Measurements from ENCODE around the gene IRF1. TPM values are rescaled to one million over a fixed set of nuclear protein-coding genes. Genes with fewer than 3 reads are reported as not detected.
A peak's percentile ranks its signal among the peaks of the same experiment; 100 is the strongest.

Gene IRF1
- total RNA-seq, 2 donors from 2014 or later: 12.2 to 15.5 TPM

DNA sequence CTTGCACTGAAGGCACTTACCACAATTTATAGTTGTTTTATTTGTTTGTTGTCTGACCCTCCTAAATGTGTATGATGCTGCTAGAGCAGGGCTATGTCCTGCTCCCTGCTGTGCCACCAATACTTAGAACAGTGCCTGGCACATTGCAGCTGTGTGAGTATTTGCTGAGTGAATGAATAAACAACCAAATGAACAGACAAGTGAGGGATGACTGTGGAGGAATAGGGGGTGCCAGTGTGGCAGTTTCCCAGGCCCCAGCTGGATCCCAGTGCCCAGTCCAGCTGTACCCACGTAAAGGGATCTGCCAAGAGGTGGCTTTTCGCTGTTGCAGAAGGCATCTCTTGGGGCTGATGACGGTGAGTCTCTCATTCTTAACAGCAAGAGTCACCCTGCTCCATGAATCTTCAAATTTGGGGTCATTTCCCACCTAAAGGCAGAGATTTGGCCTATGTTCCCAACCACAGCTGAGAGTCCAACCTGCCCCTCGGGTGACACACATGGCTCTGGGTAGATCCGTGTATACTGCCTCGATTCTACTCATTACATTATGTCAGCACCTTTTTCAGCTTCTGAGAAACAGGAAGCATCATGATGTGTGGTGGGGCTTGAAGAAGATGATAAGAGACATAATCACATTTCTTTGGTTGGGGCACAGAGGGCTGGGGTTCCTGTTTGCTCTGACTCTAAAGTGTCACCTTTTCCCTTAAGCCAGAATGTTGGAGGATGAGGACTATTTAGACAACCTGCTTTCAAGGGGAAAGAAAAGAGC, 38.5 kb upstream of the IRF1 start:
- Histone ChIP-seq H3K36me3 (replicated peaks in 1 of 2; ENCODE audit: insufficient read depth in 1 of 2, low read depth in 2 of 2) (no peaks in the 10 kb centered on the region), H3K27ac (no peak overlapping the region), H3K9me3 (no peaks in the 10 kb centered on the region), H3K27me3 (no peaks in the 10 kb centered on the region), H3K4me3 (no peak overlapping the region), H3K4me1 (peaks cover 4% of the 10 kb centered on the region)
- DNase-seq (no peak), ATAC-seq (no peak)
- intact Hi-C loops (cut with DNase I): no loop called here
- TF ChIP-seq, protein P1, sequence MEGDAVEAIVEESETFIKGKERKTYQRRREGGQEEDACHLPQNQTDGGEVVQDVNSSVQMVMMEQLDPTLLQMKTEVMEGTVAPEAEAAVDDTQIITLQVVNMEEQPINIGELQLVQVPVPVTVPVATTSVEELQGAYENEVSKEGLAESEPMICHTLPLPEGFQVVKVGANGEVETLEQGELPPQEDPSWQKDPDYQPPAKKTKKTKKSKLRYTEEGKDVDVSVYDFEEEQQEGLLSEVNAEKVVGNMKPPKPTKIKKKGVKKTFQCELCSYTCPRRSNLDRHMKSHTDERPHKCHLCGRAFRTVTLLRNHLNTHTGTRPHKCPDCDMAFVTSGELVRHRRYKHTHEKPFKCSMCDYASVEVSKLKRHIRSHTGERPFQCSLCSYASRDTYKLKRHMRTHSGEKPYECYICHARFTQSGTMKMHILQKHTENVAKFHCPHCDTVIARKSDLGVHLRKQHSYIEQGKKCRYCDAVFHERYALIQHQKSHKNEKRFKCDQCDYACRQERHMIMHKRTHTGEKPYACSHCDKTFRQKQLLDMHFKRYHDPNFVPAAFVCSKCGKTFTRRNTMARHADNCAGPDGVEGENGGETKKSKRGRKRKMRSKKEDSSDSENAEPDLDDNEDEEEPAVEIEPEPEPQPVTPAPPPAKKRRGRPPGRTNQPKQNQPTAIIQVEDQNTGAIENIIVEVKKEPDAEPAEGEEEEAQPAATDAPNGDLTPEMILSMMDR (IDR thresholded peaks at IDR 0.05): no peak
- no peak for TF ChIP-seq POLR2A (IDR thresholded peaks at IDR 0.05)
- WGBS, 2 donors: 71% methylated on average over 6 of the region's 6 CpGs

DNA sequence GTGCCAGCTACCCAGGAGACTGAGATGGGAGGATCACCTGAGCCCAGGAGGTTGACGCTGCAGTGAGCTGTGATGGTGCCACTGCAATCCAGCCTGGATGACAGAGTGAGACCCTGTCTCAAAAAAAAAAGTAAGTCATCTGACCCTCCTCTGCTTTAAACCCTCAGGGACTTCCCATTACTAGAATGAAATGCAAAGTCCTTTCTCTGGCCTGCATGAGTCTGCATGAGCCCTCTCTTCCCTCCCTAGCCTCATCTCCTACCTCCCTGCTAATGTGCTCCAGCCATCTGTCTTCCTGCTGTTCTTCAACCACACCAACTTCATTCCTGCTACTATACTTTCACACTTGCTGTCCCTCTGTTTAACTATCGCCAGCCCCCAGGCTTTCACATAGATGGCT, 37.4 kb upstream of the IRF1 start:
- Histone ChIP-seq H3K36me3 (replicated peaks in 1 of 2; ENCODE audit: insufficient read depth in 1 of 2, low read depth in 2 of 2) (no peaks in the 10 kb centered on the region), H3K4me3 (no peak overlapping the region), H3K27ac (no peak overlapping the region), H3K9me3 (no peaks in the 10 kb centered on the region), H3K27me3 (no peaks in the 10 kb centered on the region), H3K4me1 (peaks cover 4% of the 10 kb centered on the region)
- no peak for TF ChIP-seq POLR2A (IDR thresholded peaks at IDR 0.05)
- TF ChIP-seq, protein P1 (IDR thresholded peaks at IDR 0.05): no peak
- ATAC-seq (no peak), DNase-seq (no peak)
- intact Hi-C loops (cut with DNase I): no loop called here
- 82 to 98% methylated on average over 2 of the region's 2 CpGs for whole genome bisulfite sequencing, 2 donors

DNA sequence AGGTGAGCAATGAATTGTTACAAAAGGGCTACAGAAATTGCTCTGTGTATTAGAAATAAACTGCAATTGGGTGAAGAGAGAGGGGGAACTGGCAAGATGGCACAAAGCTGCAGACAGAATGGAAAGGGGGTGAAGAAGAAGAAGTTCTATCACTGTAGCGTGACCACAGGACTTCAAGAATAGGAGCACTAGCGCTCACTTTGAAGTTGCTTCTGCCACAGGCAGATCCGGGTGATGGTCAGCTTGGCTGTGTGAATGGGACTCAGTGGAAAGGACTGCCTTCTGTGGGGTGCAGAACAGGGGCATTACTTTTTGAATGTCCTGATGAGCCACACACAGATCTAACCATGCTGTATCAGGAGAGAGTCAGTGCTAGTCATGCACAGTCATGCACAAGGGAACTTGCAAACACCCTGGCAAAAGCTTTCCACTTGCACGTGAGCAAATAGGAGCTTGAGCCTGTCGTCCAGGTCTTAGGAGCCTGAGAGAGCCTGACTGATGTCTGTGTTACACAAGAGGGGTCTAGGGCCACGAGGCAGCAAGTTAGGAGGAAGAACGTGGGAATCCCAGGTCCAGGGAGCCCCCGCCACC, 36.5 kb upstream of the IRF1 start:
- TF ChIP-seq POLR2A (IDR thresholded peaks at IDR 0.05): no peak
- TF ChIP-seq, protein P1 (IDR thresholded peaks at IDR 0.05): no peak
- intact Hi-C loops (cut with DNase I): no loop called here
- ATAC-seq (no peak), DNase-seq (no peak)
- Histone ChIP-seq H3K36me3 (replicated peaks in 1 of 2; ENCODE audit: insufficient read depth in 1 of 2, low read depth in 2 of 2) (no peaks in the 10 kb centered on the region), H3K9me3 (no peaks in the 10 kb centered on the region), H3K4me3 (no peak overlapping the region), H3K27me3 (no peaks in the 10 kb centered on the region), H3K4me1 (peaks cover 4% of the 10 kb centered on the region), H3K27ac (no peak overlapping the region)
- WGBS, 2 donors: 62 to 64% methylated on average over 8 of the region's 8 CpGs

DNA sequence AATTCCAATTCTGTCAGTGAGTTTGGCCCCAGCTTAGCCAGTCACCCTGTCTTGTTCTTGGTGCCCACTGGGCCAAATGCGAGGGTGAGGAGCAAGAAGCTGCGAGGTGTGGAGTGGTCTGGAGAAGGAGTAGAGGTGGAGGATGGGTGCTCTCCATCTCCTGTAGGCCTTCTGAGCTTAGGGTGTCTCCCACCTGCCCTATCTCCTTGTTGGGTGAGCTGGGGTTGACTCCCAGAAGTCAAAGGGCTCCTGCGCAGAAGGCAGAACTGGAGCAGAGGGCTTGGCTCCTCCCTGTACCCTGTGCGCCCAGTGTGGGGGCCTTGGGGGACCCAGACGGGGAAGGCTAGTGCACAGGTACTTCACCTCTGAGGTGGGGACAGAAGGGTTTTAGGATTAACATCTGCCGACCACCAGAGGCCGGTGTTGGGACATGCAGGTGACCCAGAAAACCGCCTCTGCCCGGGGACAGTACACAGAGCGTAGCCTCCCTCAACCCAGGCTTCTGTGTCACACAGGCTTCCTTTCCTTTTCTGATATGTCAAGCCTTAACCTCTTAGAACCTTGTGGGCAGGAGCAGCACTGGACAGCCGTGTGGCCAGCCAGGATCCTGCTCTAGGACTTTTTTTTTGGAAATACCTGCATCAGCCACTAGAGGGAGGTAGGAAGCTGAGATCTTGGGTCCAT, 35.9 kb upstream of the IRF1 start:
- ATAC-seq: peak; percentile 90
- no peaks in the 10 kb centered on the region for H3K27me3 ChIP-seq
- WGBS, 2 donors: 14 to 33% methylated on average over 7 to 10 of the region's 11 CpGs
- TF ChIP-seq POLR2A (IDR thresholded peaks at IDR 0.05): no peak
- TF ChIP-seq, protein P1 (IDR thresholded peaks at IDR 0.05): peak; percentile 68 to 87 (median 82)
- no peak overlapping the region for H3K27ac ChIP-seq
- peak; percentile 38 to 58 (median 52) for DNase-seq
- no peak overlapping the region for H3K4me3 ChIP-seq
- no peaks in the 10 kb centered on the region for H3K4me1 ChIP-seq
- H3K9me3 ChIP-seq: no peaks in the 10 kb centered on the region
- no peaks in the 10 kb centered on the region for H3K36me3 ChIP-seq (replicated peaks in 1 of 2; ENCODE audit: insufficient read depth in 1 of 2, low read depth in 2 of 2)
- intact Hi-C loops (cut with DNase I): no loop called here
